ENCODE data around the gene HCN1. TPM values are rescaled to one million over a fixed set of nuclear protein-coding genes. Genes with fewer than 3 reads are reported as not detected.
"Not testable (repeated sequence)": the region's sequence is repeated elsewhere in the genome, so short reads cannot be mapped to it uniquely, and the experiment has no call there.

HCN1 gene
- total and polyA plus RNA-seq, 2 of the 13 experiments (the other 11 are each of a cell fraction or from before 2014, with no cell fraction given): not detected

GRCh38 chr5:45376417-45376816 is 319.8 kb downstream of the HCN1 start (continued):
- TF ChIP-seq DZIP1 (CRISPR knock-in tag; IDR thresholded peaks at IDR 0.05) (no peak), CBFB (CRISPR knock-in tag; IDR thresholded peaks at IDR 0.05) (no peak)
- TF ChIP-seq, protein P1, sequence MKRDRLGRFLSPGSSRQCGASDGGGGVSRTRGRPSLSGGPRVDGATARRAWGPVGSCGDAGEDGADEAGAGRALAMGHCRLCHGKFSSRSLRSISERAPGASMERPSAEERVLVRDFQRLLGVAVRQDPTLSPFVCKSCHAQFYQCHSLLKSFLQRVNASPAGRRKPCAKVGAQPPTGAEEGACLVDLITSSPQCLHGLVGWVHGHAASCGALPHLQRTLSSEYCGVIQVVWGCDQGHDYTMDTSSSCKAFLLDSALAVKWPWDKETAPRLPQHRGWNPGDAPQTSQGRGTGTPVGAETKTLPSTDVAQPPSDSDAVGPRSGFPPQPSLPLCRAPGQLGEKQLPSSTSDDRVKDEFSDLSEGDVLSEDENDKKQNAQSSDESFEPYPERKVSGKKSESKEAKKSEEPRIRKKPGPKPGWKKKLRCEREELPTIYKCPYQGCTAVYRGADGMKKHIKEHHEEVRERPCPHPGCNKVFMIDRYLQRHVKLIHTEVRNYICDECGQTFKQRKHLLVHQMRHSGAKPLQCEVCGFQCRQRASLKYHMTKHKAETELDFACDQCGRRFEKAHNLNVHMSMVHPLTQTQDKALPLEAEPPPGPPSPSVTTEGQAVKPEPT (CRISPR knock-in tag; IDR thresholded peaks at IDR 0.05; ENCODE audit: low read depth): no peak

DNA sequence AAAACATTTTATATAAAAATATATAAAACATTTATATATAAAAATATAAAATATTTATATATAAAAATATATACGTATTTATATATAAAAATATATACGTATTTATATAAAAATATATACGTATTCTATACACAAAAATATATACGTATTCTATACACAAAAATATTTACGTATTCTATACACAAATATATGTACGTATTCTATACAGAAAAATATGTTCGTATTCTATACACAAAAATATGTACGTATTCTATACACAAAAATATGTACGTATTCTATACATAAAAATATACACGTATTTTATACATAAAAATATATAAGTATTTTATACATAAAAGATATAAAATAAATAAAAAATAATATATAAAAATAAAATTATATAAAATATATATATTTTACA is 323.6 kb downstream of the HCN1 start:
- FAIRE-seq: no peak

DNA sequence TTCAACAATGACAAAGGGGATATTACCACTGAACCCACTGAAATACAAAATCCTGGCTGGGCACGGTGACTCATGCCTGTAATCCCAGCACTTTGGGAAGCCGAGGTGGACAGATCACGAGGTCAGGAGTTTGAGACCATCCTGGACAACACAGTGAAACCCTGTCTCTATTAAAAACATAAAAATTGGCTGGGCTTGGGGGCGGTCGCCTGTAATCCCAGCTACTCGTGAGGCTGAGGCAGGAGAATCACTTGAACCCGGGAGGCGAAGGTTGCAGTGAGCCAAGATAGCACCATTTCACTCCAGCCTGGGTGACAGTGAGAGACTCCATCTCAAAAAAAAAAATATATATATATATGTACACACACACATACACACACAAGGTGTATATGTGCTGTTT is 324.8 kb downstream of the HCN1 start:
- H3K27me3 ChIP-seq (ENCODE audit: control insufficient read depth in 1 of 2, insufficient read depth in 2 of 2, low read length in 2 of 2); CTCF ChIA-PET (ENCODE audit: low intra/inter-chr PET ratio, low total read pairs); in situ Hi-C loops (cut with HindIII; ENCODE audit: extremely low pct_ligation_motif_present, low pct_unique_long_range_greater_than_20kb); intact Hi-C loops (cut with micrococcal nuclease; ENCODE audit: unreplicated experiment); H3K4me3 ChIP-seq (replicated peaks in 1 of 3; ENCODE audit: insufficient read depth in 1 of 3, low read depth in 2 of 3, low read length in 3 of 3); FAIRE-seq; H3K79me2 ChIP-seq (ENCODE audit: insufficient read depth, low read length); H3K4me1 ChIP-seq (ENCODE audit: insufficient read depth, low read length); H2AFZ ChIP-seq (ENCODE audit: low read length); ATAC-seq; DNase-seq (ENCODE audit: low spot score); POLR2A ChIA-PET; BruUV-seq (replicated peaks); H3K4me2 ChIP-seq (ENCODE audit: low read depth, low read length); H3K36me3 ChIP-seq (replicated peaks in 1 of 2; ENCODE audit: control insufficient read depth in 1 of 2, insufficient read depth in 2 of 2, low read length in 2 of 2); H3K9ac ChIP-seq (ENCODE audit: insufficient read depth, low read depth, low read length); H4K20me1 ChIP-seq (ENCODE audit: insufficient read depth, low read length); H3K27ac ChIP-seq (ENCODE audit: extremely low read length, insufficient read depth, low read length): not testable (repeated sequence)
- H3K9me3 ChIP-seq (ENCODE audit: low read length): peaks cover 12% of the 10 kb centered on the region
- 14% methylated on average over 8 of the region's 8 CpGs for WGBS (ENCODE audit: low lambda C conversion rate)

More for the DNA sequence above, 323.6 kb downstream of the HCN1 start:
- intact Hi-C loops (cut with micrococcal nuclease; ENCODE audit: unreplicated experiment) (no loop called here), in situ Hi-C loops (cut with HindIII; ENCODE audit: extremely low pct_ligation_motif_present, low pct_unique_long_range_greater_than_20kb) (no loop called here)
- ChIA-PET CTCF (ENCODE audit: low intra/inter-chr PET ratio, low total read pairs) (no interaction called here), POLR2A (no interaction called here)
- TF ChIP-seq TCF7 (IDR thresholded peaks at IDR 0.05; ENCODE audit: low read depth): no peak
- no peak for TF ChIP-seq FOXM1 (CRISPR knock-in tag; IDR thresholded peaks at IDR 0.05)
- no peak for TF ChIP-seq KDM5A (IDR thresholded peaks at IDR 0.05; ENCODE audit: borderline replicate concordance, low read length)
- TF ChIP-seq JUND (CRISPR knock-in tag; IDR thresholded peaks at IDR 0.05): no peak
- no peak for TF ChIP-seq THAP8 (CRISPR knock-in tag; IDR thresholded peaks at IDR 0.05; ENCODE audit: borderline replicate concordance)
- no peak for TF ChIP-seq PHF21A (CRISPR knock-in tag; IDR thresholded peaks at IDR 0.05)
- TF ChIP-seq MIER3 (CRISPR knock-in tag; IDR thresholded peaks at IDR 0.05; ENCODE audit: borderline replicate concordance): no peak
- TF ChIP-seq, protein P2, sequence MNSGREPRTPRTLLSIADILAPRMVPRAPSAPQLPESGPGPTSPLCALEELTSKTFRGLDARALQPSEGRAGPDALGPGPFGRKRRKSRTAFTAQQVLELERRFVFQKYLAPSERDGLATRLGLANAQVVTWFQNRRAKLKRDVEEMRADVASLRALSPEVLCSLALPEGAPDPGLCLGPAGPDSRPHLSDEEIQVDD (CRISPR knock-in tag; IDR thresholded peaks at IDR 0.05; ENCODE audit: borderline replicate concordance): no peak
- no peak for TF ChIP-seq HNRNPLL (IDR thresholded peaks at IDR 0.05; ENCODE audit: low read depth, low read length, poor library complexity, severe bottlenecking)
- TF ChIP-seq, protein P3, sequence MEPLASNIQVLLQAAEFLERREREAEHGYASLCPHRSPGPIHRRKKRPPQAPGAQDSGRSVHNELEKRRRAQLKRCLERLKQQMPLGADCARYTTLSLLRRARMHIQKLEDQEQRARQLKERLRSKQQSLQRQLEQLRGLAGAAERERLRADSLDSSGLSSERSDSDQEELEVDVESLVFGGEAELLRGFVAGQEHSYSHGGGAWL (CRISPR knock-in tag; IDR thresholded peaks at IDR 0.05): no peak
- Histone ChIP-seq H3K4me3 (replicated peaks in 1 of 3; ENCODE audit: insufficient read depth in 1 of 3, low read depth in 2 of 3, low read length in 3 of 3) (no peak overlapping the region), H3K27me3 (ENCODE audit: control insufficient read depth in 1 of 2, insufficient read depth in 2 of 2, low read length in 2 of 2) (no peaks in the 10 kb centered on the region), H3K9ac (ENCODE audit: insufficient read depth, low read depth, low read length) (no peak overlapping the region), H4K20me1 (ENCODE audit: insufficient read depth, low read length) (no peaks in the 10 kb centered on the region), H3K4me1 (ENCODE audit: insufficient read depth, low read length) (no peaks in the 10 kb centered on the region), H3K27ac (ENCODE audit: extremely low read length, insufficient read depth, low read length) (no peak overlapping the region), H3K79me2 (ENCODE audit: insufficient read depth, low read length) (no peaks in the 10 kb centered on the region), H3K4me2 (ENCODE audit: low read depth, low read length) (no peak overlapping the region), H2AFZ (ENCODE audit: low read length) (no peak overlapping the region), H3K36me3 (replicated peaks in 1 of 2; ENCODE audit: control insufficient read depth in 1 of 2, insufficient read depth in 2 of 2, low read length in 2 of 2) (no peaks in the 10 kb centered on the region), H3K9me3 (ENCODE audit: low read length) (peaks cover 9% of the 10 kb centered on the region)
- DNase-seq (ENCODE audit: low spot score): no peak
- WGBS (ENCODE audit: low lambda C conversion rate): 86% methylated on average over 10 of the region's 10 CpGs
- ATAC-seq: no peak
- no TSS peak for BruUV-seq (replicated peaks)

Data from HepG2 (cell line).